Smooth muscle cell (in vitro differentiated cells): ENCODE results near the gene PRSS36. TPM values are rescaled to one million over a fixed set of nuclear protein-coding genes. Genes with fewer than 3 reads are reported as not detected.

ENCODE experiments used
- DNase-seq: peaks from one replicate; lab custom pipeline; 2025; ENCODE audit not compliant: unreplicated experiment; lab: John Stamatoyannopoulos, UW
- H2AFZ ChIP-seq: fragments of 200-600 bp; sonication (generic); 2 replicates; pipeline ENCODE4 v1.6.0; 2016; ENCODE audit warnings: antibody characterized with exemption, low read depth, mild to moderate bottlenecking
- H3F3A ChIP-seq: fragments of 200-600 bp; sonication (generic); 2 replicates; pipeline ENCODE4 v1.6.0; 2017; ENCODE audit warnings: antibody characterized with exemption, low read depth
- H3K27ac ChIP-seq: fragments of 200-600 bp; sonication (generic); 2 replicates; pipeline ENCODE4 v1.5.1; 2016; ENCODE audit warnings: low read depth, mild to moderate bottlenecking
- H3K27me3 ChIP-seq: fragments of 200-600 bp; sonication (generic); 2 replicates; pipeline ENCODE4 v1.6.1; 2016; ENCODE audit warnings: low read depth, mild to moderate bottlenecking
- H3K36me3 ChIP-seq: fragments of 200-600 bp; sonication (generic); 2 replicates; pipeline ENCODE4 v1.5.1; 2016; ENCODE audit warnings: low read depth
- H3K4me1 ChIP-seq: fragments of 200-600 bp; sonication (generic); 2 replicates; pipeline ENCODE4 v1.5.1; 2016; ENCODE audit warnings: low read depth
- H3K4me2 ChIP-seq: fragments of 200-600 bp; sonication (generic); 2 replicates; pipeline ENCODE4 v1.6.0; 2016; ENCODE audit warnings: mild to moderate bottlenecking
- H3K4me3 ChIP-seq: fragments of 200-600 bp; sonication (generic); 2 replicates; pipeline ENCODE4 v1.5.1; 2016; ENCODE audit warnings: mild to moderate bottlenecking
- H3K79me2 ChIP-seq: fragments of 200-600 bp; sonication (generic); 2 replicates; pipeline ENCODE4 v1.6.0; 2016; ENCODE audit warnings: low read depth, mild to moderate bottlenecking
- H3K9ac ChIP-seq: fragments of 200-600 bp; sonication (generic); 2 replicates; pipeline ENCODE4 v1.6.0; 2016; ENCODE audit warnings: low read depth
- H3K9me3 ChIP-seq: fragments of 200-600 bp; sonication (generic); replicated peaks from 2 replicates; pipeline ENCODE4 v1.5.1; 2016; ENCODE audit warnings: low read depth
- H4K20me1 ChIP-seq: fragments of 200-600 bp; sonication (generic); 2 replicates; pipeline ENCODE4 v1.6.0; 2016; ENCODE audit warnings: low read depth
- CTCF ChIP-seq: fragments of 200-600 bp; sonication (generic); IDR thresholded peaks from 2 replicates; pipeline ENCODE4 v1.5.1; 2017; ENCODE audit warnings: borderline replicate concordance, mild to moderate bottlenecking, antibody characterized with exemption; ENCODE audit not compliant: insufficient read depth, poor library complexity, severe bottlenecking
- WGBS: methylation state at CpG from one replicate; pipeline ENCODE4 v1.1.7; 2016; ENCODE audit warnings: low lambda C conversion rate; 5-methylcytosine and 5-hydroxymethylcytosine counted together
- polyA plus RNA-seq: library from polyadenylated mRNA; unstranded; fragments of >200 nt; fragmentation: Nextera tagmentation; extraction: Ambion mirVana; gene quantifications from 2 replicates; pipeline ENCODE4 v1.2.1, GENCODE V29; 2016
- total RNA-seq: library from RNA; depleted of rRNA; stranded (reverse); fragments of >200 nt; gene quantifications from 2 replicates; pipeline ENCODE4 v1.2.3, GENCODE V29; 2014

PRSS36 gene
- total and polyA plus RNA-seq, 2 experiments from 2014 or later = 0.31 to 1.6 TPM

GRCh38 chr16:31125844-31126243 is 24.0 kb downstream of the PRSS36 start:
- no peak for DNase-seq
- H3K4me2 ChIP-seq = no peak overlapping the region
- no peaks in the 10 kb centered on the region for H3K79me2 ChIP-seq
- H4K20me1 ChIP-seq = no peaks in the 10 kb centered on the region
- H3K27ac ChIP-seq = no peak overlapping the region
- H3K27me3 ChIP-seq = no peaks in the 10 kb centered on the region
- no peaks in the 10 kb centered on the region for H3K36me3 ChIP-seq
- no peaks in the 10 kb centered on the region for H3K9me3 ChIP-seq
- H3K4me3 ChIP-seq = no peak overlapping the region
- no peak overlapping the region for H3K9ac ChIP-seq
- H3F3A ChIP-seq = no peaks in the 10 kb centered on the region
- no peak overlapping the region for H2AFZ ChIP-seq
- H3K4me1 ChIP-seq = no peaks in the 10 kb centered on the region
- 99% methylated on average over 3 of the region's 3 CpGs for WGBS
- TF ChIP-seq CTCF = no peak

DNA sequence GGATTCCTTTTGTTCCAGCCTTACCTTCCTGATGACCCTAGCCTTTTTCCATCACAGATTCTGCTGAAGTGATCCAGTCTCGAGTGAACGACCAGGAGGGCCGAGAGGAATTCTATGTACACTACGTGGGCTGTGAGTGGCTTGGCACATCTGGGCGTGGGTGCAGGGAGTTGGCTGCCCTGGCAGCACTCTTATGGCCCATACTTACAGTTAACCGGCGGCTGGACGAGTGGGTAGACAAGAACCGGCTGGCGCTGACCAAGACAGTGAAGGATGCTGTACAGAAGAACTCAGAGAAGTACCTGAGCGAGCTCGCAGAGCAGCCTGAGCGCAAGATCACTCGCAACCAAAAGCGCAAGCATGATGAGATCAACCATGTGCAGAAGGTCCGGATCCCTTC is 29.7 kb downstream of the PRSS36 start:
- no peaks in the 10 kb centered on the region for H3K9me3 ChIP-seq
- peaks cover 18% of the 10 kb centered on the region for H3F3A ChIP-seq
- no peaks in the 10 kb centered on the region for H3K36me3 ChIP-seq
- no peak for TF ChIP-seq CTCF
- no peak for DNase-seq
- H3K4me1 ChIP-seq = no peaks in the 10 kb centered on the region
- H3K4me3 ChIP-seq = no peak overlapping the region
- peaks cover 22% of the 10 kb centered on the region for H3K79me2 ChIP-seq
- no peaks in the 10 kb centered on the region for H4K20me1 ChIP-seq
- no peak overlapping the region for H3K9ac ChIP-seq
- H3K27me3 ChIP-seq = no peaks in the 10 kb centered on the region
- no peak overlapping the region for H2AFZ ChIP-seq
- no peak overlapping the region for H3K27ac ChIP-seq
- WGBS = 100% methylated on average over 14 of the region's 16 CpGs
- H3K4me2 ChIP-seq = no peak overlapping the region

GRCh38 chr16:31118223-31119155 is 31.4 kb downstream of the PRSS36 start:
- H3K9ac ChIP-seq = peak overlapping the region; percentile 98
- H3K9me3 ChIP-seq = no peaks in the 10 kb centered on the region
- no peak for TF ChIP-seq CTCF
- peak overlapping the region; percentile 100 for H3K27ac ChIP-seq
- peaks cover 23% of the 10 kb centered on the region for H3F3A ChIP-seq
- no peaks in the 10 kb centered on the region for H3K36me3 ChIP-seq
- no peak overlapping the region for H2AFZ ChIP-seq
- no peaks in the 10 kb centered on the region for H3K27me3 ChIP-seq
- DNase-seq = no peak
- 58% methylated on average over 9 of the region's 9 CpGs for WGBS
- H3K4me1 ChIP-seq = no peaks in the 10 kb centered on the region
- peak overlapping the region; percentile 73 for H3K4me3 ChIP-seq
- H4K20me1 ChIP-seq = no peaks in the 10 kb centered on the region
- peak overlapping the region; percentile 98 for H3K4me2 ChIP-seq
- H3K79me2 ChIP-seq = peaks cover 22% of the 10 kb centered on the region
